Type B pancreatic cell (in vitro differentiated cells): Measurements from ENCODE around the gene SORD. TPM values are rescaled to one million over a fixed set of nuclear protein-coding genes. Genes with fewer than 3 reads are reported as not detected.
A peak's percentile ranks its signal among the peaks of the same experiment; 100 is the strongest.
"Not testable (repeated sequence)": the region's sequence is repeated elsewhere in the genome, so short reads cannot be mapped to it uniquely, and the experiment has no call there.

Experiments used
- DNase-seq: peaks from one replicate; pipeline ENCODE4 v3.0.0; 2021; ENCODE audit warnings: mixed read lengths; ENCODE audit not compliant: unreplicated experiment; ENCODE audit errors: extremely low spot score
- H3K27ac Mint-ChIP-seq: 2 replicates; pipeline ENCODE4 v1.8.0; 2021; ENCODE audit warnings: mild to moderate bottlenecking, mixed read lengths
- H3K27me3 Mint-ChIP-seq: 2 replicates; pipeline ENCODE4 v1.8.0; 2021; ENCODE audit warnings: mixed read lengths
- H3K36me3 Mint-ChIP-seq: 2 replicates; pipeline ENCODE4 v1.8.0; 2021; ENCODE audit warnings: mixed read lengths
- H3K4me1 Mint-ChIP-seq: one replicate; pipeline ENCODE4 v1.8.0; 2021; ENCODE audit warnings: mixed read lengths; ENCODE audit not compliant: unreplicated experiment
- H3K4me3 Mint-ChIP-seq: 2 replicates; pipeline ENCODE4 v1.8.0; 2021; ENCODE audit warnings: mild to moderate bottlenecking, mixed read lengths
- H3K9me3 Mint-ChIP-seq: 2 replicates; pipeline ENCODE4 v1.8.0; 2021; ENCODE audit warnings: mixed read lengths
- CTCF ChIP-seq: fragments of 200-600 bp; sonication (generic); conservative IDR thresholded peaks from 2 replicates; pipeline ENCODE4 v1.5.0; 2021; ENCODE audit warnings: antibody characterized with exemption, mild to moderate bottlenecking
- total RNA-seq: library from RNA; stranded (reverse); gene quantifications from 2 replicates; pipeline ENCODE4 v1.2.1, GENCODE V29; 2021; ENCODE audit warnings: low replicate concordance

The SORD gene
- total RNA-seq, 1 donor from 2014 or later, result 58.7 TPM

DNA sequence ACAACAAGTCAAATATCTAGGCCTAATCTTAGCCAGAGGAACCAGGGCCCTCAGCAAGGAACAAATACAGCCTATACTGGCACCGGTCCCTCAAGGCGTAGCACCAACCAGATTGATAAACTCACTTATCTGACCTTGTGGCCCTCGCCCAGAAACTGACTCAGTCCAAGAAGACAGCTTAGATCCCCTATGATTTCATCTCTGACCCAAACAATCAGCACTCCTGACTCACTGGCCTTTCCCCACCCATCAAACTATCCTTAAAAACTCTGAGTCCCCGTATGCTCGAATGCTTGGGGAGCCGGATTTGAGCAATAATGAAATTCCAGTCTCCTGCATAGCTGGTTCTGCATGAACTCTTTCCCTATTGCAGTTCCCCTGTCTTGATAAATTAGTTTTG lies 1.6 kb upstream of the SORD start:
- Mint-ChIP-seq H3K36me3 (peaks cover 3% of the 10 kb centered on the region), H3K27ac (peak overlapping the region; percentile 84), H3K27me3 (peaks cover 23% of the 10 kb centered on the region), H3K4me3 (peak overlapping the region; percentile 78), H3K4me1 (peaks cover 15% of the 10 kb centered on the region), H3K9me3 (no peaks in the 10 kb centered on the region)
- TF ChIP-seq CTCF, result no peak
- no peak for DNase-seq

DNA sequence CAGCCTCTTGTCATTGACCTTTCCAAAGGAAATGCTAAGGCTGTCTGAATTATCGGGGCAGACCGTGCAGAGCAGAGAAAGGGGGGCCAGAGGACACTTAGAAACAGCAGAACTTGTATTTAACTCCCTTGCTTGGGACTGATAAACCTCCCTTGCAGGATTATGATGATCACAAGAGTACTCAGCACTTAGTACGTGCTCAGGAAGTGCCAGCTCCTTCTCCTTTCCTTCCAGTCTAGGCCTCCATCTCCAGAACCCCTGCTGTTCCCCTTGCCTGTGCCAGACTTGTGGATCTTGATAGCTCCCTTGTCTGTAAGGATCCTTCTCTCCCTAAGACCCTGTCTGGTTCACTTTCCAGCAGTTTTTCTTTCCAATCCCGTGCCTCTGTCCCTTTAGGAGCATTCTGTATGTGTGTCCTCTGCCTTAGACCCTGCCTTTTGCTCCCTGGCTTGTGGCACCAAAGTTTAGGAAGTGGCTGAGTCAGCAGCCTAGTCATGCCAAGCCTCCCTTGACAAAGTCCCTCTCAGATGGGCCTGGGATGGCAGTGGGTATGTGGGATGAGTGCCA lies 747 bp downstream of the SORD start:
- no peak for TF ChIP-seq CTCF
- Mint-ChIP-seq H3K27me3 (peaks cover 7% of the 10 kb centered on the region), H3K9me3 (no peaks in the 10 kb centered on the region), H3K27ac (peak overlapping the region; percentile 65), H3K36me3 (peaks cover 9% of the 10 kb centered on the region), H3K4me3 (peak overlapping the region; percentile 95), H3K4me1 (peaks cover 19% of the 10 kb centered on the region)
- DNase-seq, result no peak

GRCh38 chr15:45024649-45025048 lies 1.7 kb downstream of the SORD start:
- peak overlapping the region; percentile 76 for H3K4me3 Mint-ChIP-seq
- not testable (repeated sequence) for H3K27me3 Mint-ChIP-seq, H3K27ac Mint-ChIP-seq, DNase-seq, H3K9me3 Mint-ChIP-seq
- peaks cover 12% of the 10 kb centered on the region for H3K36me3 Mint-ChIP-seq
- H3K4me1 Mint-ChIP-seq, result peaks cover 19% of the 10 kb centered on the region

DNA sequence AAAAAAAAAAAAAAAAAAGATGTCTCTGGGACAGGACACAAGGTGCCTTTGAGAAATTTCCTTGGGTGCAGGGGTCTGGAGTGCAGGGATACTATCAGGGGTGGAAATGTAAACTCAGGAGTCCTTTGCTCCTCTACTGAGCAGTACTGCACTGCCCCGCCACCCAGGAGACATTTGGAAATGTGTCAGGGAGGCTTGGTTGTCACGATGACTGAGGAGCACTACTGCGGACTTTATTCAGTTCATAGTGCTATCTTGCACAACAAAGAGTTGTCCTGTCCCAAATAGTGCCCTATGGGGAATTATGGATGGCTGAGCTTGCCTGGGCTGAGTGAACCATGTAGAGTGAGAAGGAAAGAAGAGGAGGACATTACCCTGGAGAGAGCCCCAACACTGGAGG lies 2.6 kb downstream of the SORD start:
- peaks cover 19% of the 10 kb centered on the region for H3K36me3 Mint-ChIP-seq
- not testable (repeated sequence) for H3K9me3 Mint-ChIP-seq, H3K27ac Mint-ChIP-seq, DNase-seq, H3K27me3 Mint-ChIP-seq
- H3K4me3 Mint-ChIP-seq, result peak overlapping the region; percentile 65
- peaks cover 19% of the 10 kb centered on the region for H3K4me1 Mint-ChIP-seq

DNA sequence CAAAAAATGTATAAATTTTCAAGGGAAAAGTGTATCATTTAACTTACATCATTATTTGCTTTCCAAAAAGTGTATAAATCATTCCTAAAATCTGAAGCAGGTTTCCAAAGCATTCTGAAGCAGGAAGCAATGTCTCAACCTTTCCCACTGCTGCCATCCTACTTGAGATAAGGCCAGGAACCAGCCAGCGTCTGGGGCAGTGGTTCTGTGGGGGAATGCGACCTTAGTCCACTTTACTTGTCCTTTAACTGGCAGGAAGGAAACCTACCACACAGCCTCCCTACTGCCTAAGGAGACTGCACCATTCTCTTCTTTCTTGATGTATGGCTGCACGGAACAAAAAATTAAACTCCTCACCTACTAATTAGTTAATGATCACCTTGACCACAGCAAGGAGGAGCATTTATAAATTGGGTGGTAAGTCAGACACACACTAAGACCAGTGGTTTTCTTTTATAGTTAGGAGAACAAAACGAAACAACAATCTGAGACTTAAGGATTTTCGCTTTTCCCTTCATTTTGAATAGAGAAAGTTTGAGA lies 3.7 kb downstream of the SORD start:
- Mint-ChIP-seq H3K27ac (no peak overlapping the region), H3K27me3 (no peaks in the 10 kb centered on the region), H3K36me3 (peaks cover 25% of the 10 kb centered on the region), H3K4me1 (peaks cover 14% of the 10 kb centered on the region), H3K4me3 (no peak overlapping the region), H3K9me3 (no peaks in the 10 kb centered on the region)
- no peak for DNase-seq
- TF ChIP-seq CTCF, result no peak

- Mint-ChIP-seq H3K4me1 (peaks cover 14% of the 10 kb centered on the region), H3K4me3 (no peak overlapping the region), H3K36me3 (peaks cover 25% of the 10 kb centered on the region), H3K27ac (no peak overlapping the region), H3K27me3 (no peaks in the 10 kb centered on the region), H3K9me3 (no peaks in the 10 kb centered on the region)
- no peak for DNase-seq
- no peak for TF ChIP-seq CTCF
These were observed 4.2 kb downstream of the SORD start for GRCh38 chr15:45027220-45027619.
